GM23338 (cell line): Measurements from ENCODE around the gene LPP. TPM values are rescaled to one million over a fixed set of nuclear protein-coding genes. Genes with fewer than 3 reads are reported as not detected.

Source experiments
- ATAC-seq: fragments of 200-7000 bp; cut with Tn5 transposase; 3 replicates; pipeline ENCODE4 v1.9.1; 2020
- DNase-seq: peaks from one replicate; pipeline ENCODE4 v3.0.0-alpha.2; 2015; ENCODE audit warnings: low spot score
- H2AFZ ChIP-seq: fragments of 200-600 bp; sonication (generic); 2 replicates; pipeline ENCODE4 v1.8.0; 2016; ENCODE audit warnings: antibody characterized with exemption, mild to moderate bottlenecking, moderate library complexity
- H3F3A ChIP-seq: fragments of 200-600 bp; sonication (generic); replicated peaks from 2 replicates; pipeline ENCODE4 v1.8.0; 2017; ENCODE audit warnings: antibody characterized with exemption, mixed run types, low read depth
- H3K27ac ChIP-seq: fragments of 200-600 bp; sonication (generic); 2 replicates; pipeline ENCODE4 v1.6.1; 2016; ENCODE audit warnings: low read depth
- H3K27me3 ChIP-seq: fragments of 200-600 bp; sonication (generic); 2 replicates; pipeline ENCODE4 v1.8.0; 2016; ENCODE audit warnings: mild to moderate bottlenecking, mixed run types, moderate library complexity; ENCODE audit not compliant: insufficient read depth
- H3K36me3 ChIP-seq: fragments of 200-600 bp; sonication (generic); 2 replicates; pipeline ENCODE4 v1.8.0; 2016; ENCODE audit warnings: mild to moderate bottlenecking; ENCODE audit not compliant: insufficient read depth
- H3K4me1 ChIP-seq: fragments of 200-600 bp; sonication (generic); 2 replicates; pipeline ENCODE4 v1.8.0; 2016; ENCODE audit warnings: mild to moderate bottlenecking, moderate library complexity; ENCODE audit not compliant: insufficient read depth
- H3K4me2 ChIP-seq: fragments of 200-600 bp; sonication (generic); 2 replicates; pipeline ENCODE4 v1.7.1; 2017; ENCODE audit warnings: mixed run types
- H3K4me3 ChIP-seq: fragments of 200-600 bp; sonication (generic); 2 replicates; pipeline ENCODE4 v1.6.1; 2016; ENCODE audit warnings: mixed run types
- H3K79me2 ChIP-seq: fragments of 200-600 bp; sonication (generic); replicated peaks from 2 replicates; pipeline ENCODE4 v1.8.0; 2017; ENCODE audit warnings: mild to moderate bottlenecking; ENCODE audit not compliant: insufficient read depth
- H3K9me2 ChIP-seq: fragments of 200-600 bp; sonication (generic); 2 replicates; pipeline ENCODE4 v1.8.0; 2017; ENCODE audit not compliant: insufficient read depth
- H4K20me1 ChIP-seq: fragments of 200-600 bp; sonication (generic); replicated peaks from 2 replicates; pipeline ENCODE4 v1.8.0; 2017; ENCODE audit warnings: mild to moderate bottlenecking; ENCODE audit not compliant: insufficient read depth
- H3K27ac Mint-ChIP-seq: 2 replicates; pipeline ENCODE4 v1.8.0; 2020; ENCODE audit warnings: inconsistent platforms, mild to moderate bottlenecking, moderate library complexity, mixed read lengths
- H3K27me3 Mint-ChIP-seq: 3 replicates; pipeline ENCODE4 v1.8.0; 2022; ENCODE audit warnings: low read depth, mild to moderate bottlenecking, moderate library complexity, mixed read lengths, inconsistent platforms; ENCODE audit not compliant: insufficient read depth, poor library complexity
- H3K36me3 Mint-ChIP-seq: 3 replicates; pipeline ENCODE4 v1.8.0; 2021; ENCODE audit warnings: low read depth, mild to moderate bottlenecking, inconsistent platforms, moderate library complexity, mixed read lengths
- H3K4me1 Mint-ChIP-seq: 3 replicates; pipeline ENCODE4 v1.8.0; 2020; ENCODE audit warnings: mild to moderate bottlenecking, inconsistent platforms, mixed read lengths
- H3K4me3 Mint-ChIP-seq: 3 replicates; pipeline ENCODE4 v1.8.0; 2021; ENCODE audit warnings: moderate library complexity, mild to moderate bottlenecking, inconsistent platforms, mixed read lengths
- H3K9me3 Mint-ChIP-seq: 3 replicates; pipeline ENCODE4 v1.8.0; 2020; ENCODE audit warnings: moderate library complexity, mild to moderate bottlenecking, inconsistent platforms, mixed read lengths
- CREB1 ChIP-seq: fragments of 250-450 bp; sonication (Bioruptor Pico); IDR thresholded peaks from 2 replicates; pipeline ENCODE4 v1.5.0; 2020; ENCODE audit warnings: low read depth, mild to moderate bottlenecking, moderate library complexity
- EZH2 ChIP-seq: fragments of 200-600 bp; sonication (generic); IDR thresholded peaks from one replicate; pipeline ENCODE4 v1.8.0; 2017; ENCODE audit warnings: antibody characterized with exemption, mild to moderate bottlenecking, low read depth; ENCODE audit not compliant: unreplicated experiment
- EZH2phosphoT487 ChIP-seq: fragments of 200-600 bp; sonication (generic); IDR thresholded peaks from one replicate; pipeline ENCODE4 v1.8.1; 2018; ENCODE audit warnings: antibody characterized with exemption; ENCODE audit not compliant: unreplicated experiment
- JUNB ChIP-seq: IDR thresholded peaks from one replicate; pipeline ENCODE4 v1.6.1; 2016; ENCODE audit warnings: antibody characterized with exemption; ENCODE audit not compliant: unreplicated experiment
- NANOG ChIP-seq: IDR thresholded peaks from 2 replicates; pipeline ENCODE4 v1.6.1; 2016; ENCODE audit warnings: antibody characterized with exemption, borderline replicate concordance
- POLR2AphosphoS5 ChIP-seq: IDR thresholded peaks from 2 replicates; pipeline ENCODE4 v1.6.1; 2016; ENCODE audit warnings: antibody characterized with exemption, low read depth
- STAT1 ChIP-seq: IDR thresholded peaks from one replicate; pipeline ENCODE4 v1.6.1; 2016; ENCODE audit warnings: antibody characterized with exemption; ENCODE audit not compliant: unreplicated experiment
- ZNF114 ChIP-seq: fragments of 250-450 bp; sonication (Bioruptor Pico); IDR thresholded peaks from 2 replicates; pipeline ENCODE4 v1.5.0; 2020; ENCODE audit warnings: mild to moderate bottlenecking, moderate library complexity
- ZNF331 ChIP-seq: fragments of 250-450 bp; sonication (Bioruptor Pico); IDR thresholded peaks from 2 replicates; pipeline ENCODE4 v1.5.0; 2020; ENCODE audit warnings: low read depth, mild to moderate bottlenecking, moderate library complexity
- polyA plus RNA-seq: library from polyadenylated mRNA; unstranded; fragments of >200 nt; fragmentation: Nextera tagmentation; extraction: Ambion mirVana; gene quantifications from 2 replicates; pipeline ENCODE4 v1.2.1, GENCODE V29; 2016
- total RNA-seq: library from RNA; depleted of rRNA; stranded (reverse); fragments of >200 nt; shearing (Covaris generic); gene quantifications from 2 replicates; pipeline ENCODE4 v1.2.3, GENCODE V29; 2014
- TF ChIP-seq, protein P1 (sequence below): IDR thresholded peaks from one replicate; pipeline ENCODE4 v1.6.1; 2018; ENCODE audit warnings: antibody characterized with exemption; ENCODE audit not compliant: unreplicated experiment
- TF ChIP-seq, protein P2 (sequence below): fragments of 250-450 bp; sonication (Bioruptor Pico); IDR thresholded peaks from 2 replicates; pipeline ENCODE4 v1.5.0; 2020; ENCODE audit warnings: mild to moderate bottlenecking, moderate library complexity
- TF ChIP-seq, protein P3 (sequence below): IDR thresholded peaks from 2 replicates; pipeline ENCODE4 v1.6.1; 2016; ENCODE audit warnings: antibody characterized with exemption
- TF ChIP-seq, protein P4 (sequence below), 2 experiments: fragments of 200-600 bp in 1 of 2; sonication (generic) in 1 of 2; conservative IDR thresholded peaks; 2 replicates each; pipeline versions ENCODE4 v1.5.1 to v1.6.1; 2016 to 2017; ENCODE audit warnings: antibody characterized with exemption in 2 of 2, low read depth in 2 of 2, mild to moderate bottlenecking in 2 of 2, moderate library complexity in 1 of 2

The LPP gene
- total and polyA plus RNA-seq, 2 experiments from 2014 or later, result 23.0 to 35.2 TPM

DNA sequence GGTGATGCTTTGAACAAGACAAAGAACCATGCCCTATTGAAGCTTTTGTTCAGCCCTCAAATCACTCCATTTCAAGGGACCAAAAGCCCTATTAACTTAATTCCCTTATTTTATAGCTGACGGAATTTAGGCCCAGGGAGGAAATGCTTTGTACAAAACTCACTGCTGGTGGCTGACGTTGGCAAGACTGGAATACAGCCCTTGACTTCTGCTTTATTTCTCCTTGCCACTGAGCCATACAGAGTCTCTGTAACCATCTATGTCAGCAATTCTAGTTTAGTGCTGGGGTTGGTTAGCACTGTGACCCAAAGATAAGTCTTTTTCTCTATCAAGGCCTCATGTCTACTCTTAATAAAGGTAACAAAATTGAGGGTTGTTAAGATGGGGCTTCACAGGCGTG lies 701.7 kb downstream of the LPP start:
- H3K36me3 Mint-ChIP-seq, result no peaks in the 10 kb centered on the region
- no peaks in the 10 kb centered on the region for H3K9me3 Mint-ChIP-seq
- no peaks in the 10 kb centered on the region; the same call in 1 of the 2 replicates for H4K20me1 ChIP-seq
- H3K9me2 ChIP-seq, result no peaks in the 10 kb centered on the region
- DNase-seq (no peak), ATAC-seq (no peak)
- no peak overlapping the region for H3K4me3 ChIP-seq
- H2AFZ ChIP-seq, result no peak overlapping the region
- H3K36me3 ChIP-seq, result no peaks in the 10 kb centered on the region
- H3K4me2 ChIP-seq, result no peak overlapping the region
- H3F3A ChIP-seq, result no peaks in the 10 kb centered on the region
- no peaks in the 10 kb centered on the region for H3K79me2 ChIP-seq
- H3K27me3 ChIP-seq, result no peaks in the 10 kb centered on the region
- no peak overlapping the region for H3K4me3 Mint-ChIP-seq
- no peak overlapping the region for H3K27ac Mint-ChIP-seq
- no peaks in the 10 kb centered on the region; the same call in 2 of the 3 replicates for H3K4me1 Mint-ChIP-seq
- no peaks in the 10 kb centered on the region for H3K27me3 Mint-ChIP-seq
- no peaks in the 10 kb centered on the region for H3K4me1 ChIP-seq
- TF ChIP-seq EZH2phosphoT487, result no peak
- TF ChIP-seq STAT1, result no peak
- TF ChIP-seq, protein P1, sequence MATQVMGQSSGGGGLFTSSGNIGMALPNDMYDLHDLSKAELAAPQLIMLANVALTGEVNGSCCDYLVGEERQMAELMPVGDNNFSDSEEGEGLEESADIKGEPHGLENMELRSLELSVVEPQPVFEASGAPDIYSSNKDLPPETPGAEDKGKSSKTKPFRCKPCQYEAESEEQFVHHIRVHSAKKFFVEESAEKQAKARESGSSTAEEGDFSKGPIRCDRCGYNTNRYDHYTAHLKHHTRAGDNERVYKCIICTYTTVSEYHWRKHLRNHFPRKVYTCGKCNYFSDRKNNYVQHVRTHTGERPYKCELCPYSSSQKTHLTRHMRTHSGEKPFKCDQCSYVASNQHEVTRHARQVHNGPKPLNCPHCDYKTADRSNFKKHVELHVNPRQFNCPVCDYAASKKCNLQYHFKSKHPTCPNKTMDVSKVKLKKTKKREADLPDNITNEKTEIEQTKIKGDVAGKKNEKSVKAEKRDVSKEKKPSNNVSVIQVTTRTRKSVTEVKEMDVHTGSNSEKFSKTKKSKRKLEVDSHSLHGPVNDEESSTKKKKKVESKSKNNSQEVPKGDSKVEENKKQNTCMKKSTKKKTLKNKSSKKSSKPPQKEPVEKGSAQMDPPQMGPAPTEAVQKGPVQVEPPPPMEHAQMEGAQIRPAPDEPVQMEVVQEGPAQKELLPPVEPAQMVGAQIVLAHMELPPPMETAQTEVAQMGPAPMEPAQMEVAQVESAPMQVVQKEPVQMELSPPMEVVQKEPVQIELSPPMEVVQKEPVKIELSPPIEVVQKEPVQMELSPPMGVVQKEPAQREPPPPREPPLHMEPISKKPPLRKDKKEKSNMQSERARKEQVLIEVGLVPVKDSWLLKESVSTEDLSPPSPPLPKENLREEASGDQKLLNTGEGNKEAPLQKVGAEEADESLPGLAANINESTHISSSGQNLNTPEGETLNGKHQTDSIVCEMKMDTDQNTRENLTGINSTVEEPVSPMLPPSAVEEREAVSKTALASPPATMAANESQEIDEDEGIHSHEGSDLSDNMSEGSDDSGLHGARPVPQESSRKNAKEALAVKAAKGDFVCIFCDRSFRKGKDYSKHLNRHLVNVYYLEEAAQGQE, result no peak
- no peak for TF ChIP-seq NANOG
- no peak for TF ChIP-seq ZNF114 (CRISPR knock-in tag)
- TF ChIP-seq CREB1 (CRISPR knock-in tag), result no peak
- no peak for TF ChIP-seq JUNB
- no peak for TF ChIP-seq ZNF331
- TF ChIP-seq, protein P2, sequence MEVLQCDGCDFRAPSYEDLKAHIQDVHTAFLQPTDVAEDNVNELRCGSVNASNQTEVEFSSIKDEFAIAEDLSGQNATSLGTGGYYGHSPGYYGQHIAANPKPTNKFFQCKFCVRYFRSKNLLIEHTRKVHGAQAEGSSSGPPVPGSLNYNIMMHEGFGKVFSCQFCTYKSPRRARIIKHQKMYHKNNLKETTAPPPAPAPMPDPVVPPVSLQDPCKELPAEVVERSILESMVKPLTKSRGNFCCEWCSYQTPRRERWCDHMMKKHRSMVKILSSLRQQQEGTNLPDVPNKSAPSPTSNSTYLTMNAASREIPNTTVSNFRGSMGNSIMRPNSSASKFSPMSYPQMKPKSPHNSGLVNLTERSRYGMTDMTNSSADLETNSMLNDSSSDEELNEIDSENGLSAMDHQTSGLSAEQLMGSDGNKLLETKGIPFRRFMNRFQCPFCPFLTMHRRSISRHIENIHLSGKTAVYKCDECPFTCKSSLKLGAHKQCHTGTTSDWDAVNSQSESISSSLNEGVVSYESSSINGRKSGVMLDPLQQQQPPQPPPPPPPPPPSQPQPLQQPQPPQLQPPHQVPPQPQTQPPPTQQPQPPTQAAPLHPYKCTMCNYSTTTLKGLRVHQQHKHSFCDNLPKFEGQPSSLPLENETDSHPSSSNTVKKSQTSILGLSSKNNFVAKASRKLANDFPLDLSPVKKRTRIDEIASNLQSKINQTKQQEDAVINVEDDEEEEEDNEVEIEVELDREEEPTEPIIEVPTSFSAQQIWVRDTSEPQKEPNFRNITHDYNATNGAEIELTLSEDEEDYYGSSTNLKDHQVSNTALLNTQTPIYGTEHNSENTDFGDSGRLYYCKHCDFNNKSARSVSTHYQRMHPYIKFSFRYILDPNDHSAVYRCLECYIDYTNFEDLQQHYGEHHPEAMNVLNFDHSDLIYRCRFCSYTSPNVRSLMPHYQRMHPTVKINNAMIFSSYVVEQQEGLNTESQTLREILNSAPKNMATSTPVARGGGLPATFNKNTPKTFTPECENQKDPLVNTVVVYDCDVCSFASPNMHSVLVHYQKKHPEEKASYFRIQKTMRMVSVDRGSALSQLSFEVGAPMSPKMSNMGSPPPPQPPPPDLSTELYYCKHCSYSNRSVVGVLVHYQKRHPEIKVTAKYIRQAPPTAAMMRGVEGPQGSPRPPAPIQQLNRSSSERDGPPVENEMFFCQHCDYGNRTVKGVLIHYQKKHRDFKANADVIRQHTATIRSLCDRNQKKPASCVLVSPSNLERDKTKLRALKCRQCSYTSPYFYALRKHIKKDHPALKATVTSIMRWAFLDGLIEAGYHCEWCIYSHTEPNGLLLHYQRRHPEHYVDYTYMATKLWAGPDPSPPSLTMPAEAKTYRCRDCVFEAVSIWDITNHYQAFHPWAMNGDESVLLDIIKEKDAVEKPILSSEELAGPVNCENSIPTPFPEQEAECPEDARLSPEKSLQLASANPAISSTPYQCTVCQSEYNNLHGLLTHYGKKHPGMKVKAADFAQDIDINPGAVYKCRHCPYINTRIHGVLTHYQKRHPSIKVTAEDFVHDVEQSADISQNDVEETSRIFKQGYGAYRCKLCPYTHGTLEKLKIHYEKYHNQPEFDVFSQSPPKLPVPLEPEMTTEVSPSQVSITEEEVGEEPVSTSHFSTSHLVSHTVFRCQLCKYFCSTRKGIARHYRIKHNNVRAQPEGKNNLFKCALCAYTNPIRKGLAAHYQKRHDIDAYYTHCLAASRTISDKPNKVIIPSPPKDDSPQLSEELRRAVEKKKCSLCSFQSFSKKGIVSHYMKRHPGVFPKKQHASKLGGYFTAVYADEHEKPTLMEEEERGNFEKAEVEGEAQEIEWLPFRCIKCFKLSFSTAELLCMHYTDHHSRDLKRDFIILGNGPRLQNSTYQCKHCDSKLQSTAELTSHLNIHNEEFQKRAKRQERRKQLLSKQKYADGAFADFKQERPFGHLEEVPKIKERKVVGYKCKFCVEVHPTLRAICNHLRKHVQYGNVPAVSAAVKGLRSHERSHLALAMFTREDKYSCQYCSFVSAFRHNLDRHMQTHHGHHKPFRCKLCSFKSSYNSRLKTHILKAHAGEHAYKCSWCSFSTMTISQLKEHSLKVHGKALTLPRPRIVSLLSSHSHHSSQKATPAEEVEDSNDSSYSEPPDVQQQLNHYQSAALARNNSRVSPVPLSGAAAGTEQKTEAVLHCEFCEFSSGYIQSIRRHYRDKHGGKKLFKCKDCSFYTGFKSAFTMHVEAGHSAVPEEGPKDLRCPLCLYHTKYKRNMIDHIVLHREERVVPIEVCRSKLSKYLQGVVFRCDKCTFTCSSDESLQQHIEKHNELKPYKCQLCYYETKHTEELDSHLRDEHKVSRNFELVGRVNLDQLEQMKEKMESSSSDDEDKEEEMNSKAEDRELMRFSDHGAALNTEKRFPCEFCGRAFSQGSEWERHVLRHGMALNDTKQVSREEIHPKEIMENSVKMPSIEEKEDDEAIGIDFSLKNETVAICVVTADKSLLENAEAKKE (CRISPR knock-in tag), result no peak
- TF ChIP-seq EZH2, result no peak
- TF ChIP-seq POLR2AphosphoS5, result no peak
- TF ChIP-seq, protein P3, sequence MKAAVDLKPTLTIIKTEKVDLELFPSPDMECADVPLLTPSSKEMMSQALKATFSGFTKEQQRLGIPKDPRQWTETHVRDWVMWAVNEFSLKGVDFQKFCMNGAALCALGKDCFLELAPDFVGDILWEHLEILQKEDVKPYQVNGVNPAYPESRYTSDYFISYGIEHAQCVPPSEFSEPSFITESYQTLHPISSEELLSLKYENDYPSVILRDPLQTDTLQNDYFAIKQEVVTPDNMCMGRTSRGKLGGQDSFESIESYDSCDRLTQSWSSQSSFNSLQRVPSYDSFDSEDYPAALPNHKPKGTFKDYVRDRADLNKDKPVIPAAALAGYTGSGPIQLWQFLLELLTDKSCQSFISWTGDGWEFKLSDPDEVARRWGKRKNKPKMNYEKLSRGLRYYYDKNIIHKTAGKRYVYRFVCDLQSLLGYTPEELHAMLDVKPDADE, result no peak
- TF ChIP-seq, protein P4, sequence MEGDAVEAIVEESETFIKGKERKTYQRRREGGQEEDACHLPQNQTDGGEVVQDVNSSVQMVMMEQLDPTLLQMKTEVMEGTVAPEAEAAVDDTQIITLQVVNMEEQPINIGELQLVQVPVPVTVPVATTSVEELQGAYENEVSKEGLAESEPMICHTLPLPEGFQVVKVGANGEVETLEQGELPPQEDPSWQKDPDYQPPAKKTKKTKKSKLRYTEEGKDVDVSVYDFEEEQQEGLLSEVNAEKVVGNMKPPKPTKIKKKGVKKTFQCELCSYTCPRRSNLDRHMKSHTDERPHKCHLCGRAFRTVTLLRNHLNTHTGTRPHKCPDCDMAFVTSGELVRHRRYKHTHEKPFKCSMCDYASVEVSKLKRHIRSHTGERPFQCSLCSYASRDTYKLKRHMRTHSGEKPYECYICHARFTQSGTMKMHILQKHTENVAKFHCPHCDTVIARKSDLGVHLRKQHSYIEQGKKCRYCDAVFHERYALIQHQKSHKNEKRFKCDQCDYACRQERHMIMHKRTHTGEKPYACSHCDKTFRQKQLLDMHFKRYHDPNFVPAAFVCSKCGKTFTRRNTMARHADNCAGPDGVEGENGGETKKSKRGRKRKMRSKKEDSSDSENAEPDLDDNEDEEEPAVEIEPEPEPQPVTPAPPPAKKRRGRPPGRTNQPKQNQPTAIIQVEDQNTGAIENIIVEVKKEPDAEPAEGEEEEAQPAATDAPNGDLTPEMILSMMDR (conservative IDR thresholded peaks at IDR 0.05; ENCODE audit: low read depth in 2 of 2), result no peak
- no peak overlapping the region for H3K27ac ChIP-seq
